ENCODE results near the gene ZNF488.

- no peak for TF ChIP-seq EP300 (conservative IDR thresholded peaks at IDR 0.05; ENCODE audit: poor library complexity, severe bottlenecking)
- no peak for TF ChIP-seq EZH2 (IDR thresholded peaks at IDR 0.05; ENCODE audit: borderline replicate concordance, insufficient read depth, low read length, poor library complexity, severe bottlenecking)
- no peak for TF ChIP-seq CTCF (IDR thresholded peaks at IDR 0.05; ENCODE audit: poor library complexity, severe bottlenecking)
- no peak for TF ChIP-seq POLR2AphosphoS5 (IDR thresholded peaks at IDR 0.05)
Measured at GRCh38 chr10:47401874-47402640, 18.0 kb upstream of the ZNF488 start.

All from neural cell (in vitro differentiated cells).